GM12801 (cell line): ENCODE results near the gene LARGE1.

Source experiments
- TF ChIP-seq, protein P1 (sequence below): IDR thresholded peaks from one replicate; pipeline ENCODE4 v1.5.1; 2011; ENCODE audit warnings: control low read depth; ENCODE audit not compliant: insufficient read length; ENCODE audit errors: extremely low read depth

Gene LARGE1

DNA sequence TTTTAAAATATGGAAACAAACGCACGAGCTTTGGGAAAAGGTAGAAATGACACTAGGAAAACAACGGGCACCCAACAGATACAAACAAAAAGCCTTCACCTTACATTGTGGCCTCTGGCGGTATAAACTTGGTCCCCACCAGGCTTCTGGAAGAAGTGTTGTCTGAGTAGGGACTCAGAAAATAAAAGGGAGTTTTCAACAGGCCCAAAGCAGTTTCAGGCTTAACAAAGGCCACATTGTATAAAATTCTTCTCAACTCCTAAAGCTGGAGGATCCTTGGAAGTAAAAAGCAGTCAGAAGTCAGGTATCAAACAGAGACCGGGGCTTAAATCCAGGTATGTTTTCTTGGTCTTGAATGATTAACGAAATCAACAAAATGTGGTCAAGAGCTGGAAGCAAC, 61.0 kb downstream of the LARGE1 start:
- TF ChIP-seq, protein P1, sequence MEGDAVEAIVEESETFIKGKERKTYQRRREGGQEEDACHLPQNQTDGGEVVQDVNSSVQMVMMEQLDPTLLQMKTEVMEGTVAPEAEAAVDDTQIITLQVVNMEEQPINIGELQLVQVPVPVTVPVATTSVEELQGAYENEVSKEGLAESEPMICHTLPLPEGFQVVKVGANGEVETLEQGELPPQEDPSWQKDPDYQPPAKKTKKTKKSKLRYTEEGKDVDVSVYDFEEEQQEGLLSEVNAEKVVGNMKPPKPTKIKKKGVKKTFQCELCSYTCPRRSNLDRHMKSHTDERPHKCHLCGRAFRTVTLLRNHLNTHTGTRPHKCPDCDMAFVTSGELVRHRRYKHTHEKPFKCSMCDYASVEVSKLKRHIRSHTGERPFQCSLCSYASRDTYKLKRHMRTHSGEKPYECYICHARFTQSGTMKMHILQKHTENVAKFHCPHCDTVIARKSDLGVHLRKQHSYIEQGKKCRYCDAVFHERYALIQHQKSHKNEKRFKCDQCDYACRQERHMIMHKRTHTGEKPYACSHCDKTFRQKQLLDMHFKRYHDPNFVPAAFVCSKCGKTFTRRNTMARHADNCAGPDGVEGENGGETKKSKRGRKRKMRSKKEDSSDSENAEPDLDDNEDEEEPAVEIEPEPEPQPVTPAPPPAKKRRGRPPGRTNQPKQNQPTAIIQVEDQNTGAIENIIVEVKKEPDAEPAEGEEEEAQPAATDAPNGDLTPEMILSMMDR, result no peak

DNA sequence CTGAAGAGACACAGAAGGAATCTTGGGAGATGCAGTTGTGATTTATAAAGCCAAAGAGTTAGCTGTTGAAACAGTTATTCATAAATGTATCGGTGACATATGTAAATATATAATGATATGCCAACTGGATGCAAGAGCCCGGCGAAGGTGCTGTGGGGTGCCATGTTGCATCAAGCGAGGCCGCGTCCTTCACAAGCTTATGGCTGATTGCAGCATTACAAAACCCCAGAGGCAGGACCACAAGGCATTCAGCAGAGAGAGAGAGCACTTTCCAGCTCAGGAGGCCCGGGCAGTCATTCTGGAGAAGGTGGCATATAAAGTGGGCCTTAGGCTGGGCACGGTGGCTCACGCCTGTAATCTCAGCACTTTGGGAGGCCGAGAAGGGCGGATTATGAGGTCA, 65.6 kb downstream of the LARGE1 start:
- TF ChIP-seq, protein P1, result no peak

DNA sequence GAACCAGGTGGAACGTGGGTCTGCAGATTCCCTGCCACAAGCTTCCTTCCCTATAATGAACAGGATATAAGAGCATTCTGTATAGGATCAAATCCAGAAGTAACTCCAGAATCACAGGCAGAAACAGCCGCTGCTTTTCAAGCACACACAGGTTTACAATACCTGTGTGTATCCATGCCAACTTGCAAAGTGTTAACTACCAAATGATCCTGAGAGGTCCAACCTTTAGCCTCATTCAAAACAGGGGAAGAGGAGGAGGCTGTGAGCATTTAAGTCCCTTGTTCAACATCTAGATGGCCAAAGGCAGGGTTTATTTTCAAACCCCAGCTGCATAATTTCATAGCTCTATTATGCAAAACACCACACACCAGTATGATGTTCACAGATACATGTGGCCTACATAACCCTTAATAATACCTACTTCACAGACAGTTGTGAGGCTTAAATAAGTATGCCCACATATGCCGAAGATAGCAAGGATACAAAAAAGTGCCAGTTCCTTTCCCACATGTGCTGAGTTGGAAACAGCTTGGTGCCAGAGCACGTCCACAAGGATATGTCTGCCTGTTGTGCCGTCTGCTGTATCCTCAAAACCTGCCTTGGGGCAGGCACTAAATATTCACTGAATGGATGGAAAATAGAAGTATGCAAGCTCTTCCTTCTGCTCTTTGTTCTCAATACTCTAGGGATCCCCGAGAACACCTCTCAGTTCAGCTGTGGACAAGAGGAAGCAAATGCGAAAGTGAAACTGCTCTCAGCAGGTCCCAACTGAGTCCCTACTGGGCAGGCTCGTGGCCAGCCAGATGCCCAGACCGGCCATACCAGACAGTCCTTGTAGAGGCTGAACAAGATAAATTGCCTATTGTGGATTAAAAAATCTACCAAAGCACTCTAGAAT, 66.8 kb downstream of the LARGE1 start:
- TF ChIP-seq, protein P1, result no peak

DNA sequence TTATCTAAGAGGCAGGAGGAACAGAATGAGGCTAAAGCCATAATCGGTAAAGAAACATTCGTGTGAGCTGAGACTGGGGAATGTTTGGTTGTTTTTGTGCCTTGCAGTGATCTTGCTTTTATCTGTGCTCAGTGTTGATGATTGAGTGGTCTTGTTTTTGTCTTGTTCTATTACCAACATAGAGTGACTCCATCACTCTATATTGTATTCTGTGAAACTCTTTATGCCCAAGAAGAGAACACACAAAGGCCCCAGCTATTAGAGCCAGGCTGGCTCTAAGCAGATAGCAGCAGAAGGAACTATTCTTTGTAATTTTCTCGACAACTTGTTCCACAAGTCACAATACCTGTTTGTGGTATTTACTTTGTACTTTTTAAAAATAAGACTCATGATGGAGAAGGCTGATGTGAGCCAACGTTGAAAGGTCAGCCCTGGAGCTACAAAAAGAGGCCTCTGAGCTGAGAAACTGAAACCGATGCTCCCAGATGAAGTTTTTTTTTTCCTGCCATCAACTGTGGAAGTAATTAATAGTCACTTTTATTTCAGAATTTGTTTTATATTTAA, 68.4 kb downstream of the LARGE1 start:
- TF ChIP-seq, protein P1, result no peak

DNA sequence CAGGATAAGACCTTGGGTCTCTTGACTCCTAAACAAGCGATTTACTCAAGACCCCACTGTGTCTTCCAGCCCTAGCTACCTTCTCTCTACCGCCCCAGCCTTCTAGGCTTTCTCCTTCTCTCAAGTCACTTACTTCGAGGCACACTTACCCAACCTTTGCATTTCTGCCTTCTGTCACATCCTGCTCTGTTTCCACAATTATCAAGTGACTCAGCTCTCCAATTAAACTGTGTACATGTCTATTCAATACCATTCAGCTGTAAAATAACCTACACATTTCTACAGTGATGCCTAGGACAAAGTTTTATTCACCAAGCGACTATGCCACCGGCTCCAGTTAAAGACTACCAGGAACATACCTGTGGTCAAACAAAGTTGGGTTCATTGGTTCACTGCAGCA, 69.0 kb downstream of the LARGE1 start:
- TF ChIP-seq, protein P1, result no peak

DNA sequence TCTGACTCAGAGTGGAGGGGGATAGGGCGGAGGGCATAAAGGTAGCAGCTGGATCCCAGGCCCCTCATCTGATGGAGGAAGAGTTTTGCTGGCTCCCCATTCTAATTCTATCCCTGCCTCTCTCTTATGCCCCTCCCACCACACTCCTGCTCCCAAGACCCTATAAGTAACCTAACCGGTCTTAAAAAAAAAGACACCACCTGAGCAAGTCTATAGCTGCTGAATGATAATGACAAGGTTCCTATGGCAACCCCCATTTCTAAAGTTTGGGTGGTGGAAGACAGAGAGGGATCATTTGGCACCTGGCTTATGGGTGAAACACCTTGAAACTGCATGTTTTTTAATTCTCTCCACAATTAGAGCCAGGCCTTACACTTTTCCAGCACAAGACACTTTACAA, 69.6 kb downstream of the LARGE1 start:
- TF ChIP-seq, protein P1, result no peak

DNA sequence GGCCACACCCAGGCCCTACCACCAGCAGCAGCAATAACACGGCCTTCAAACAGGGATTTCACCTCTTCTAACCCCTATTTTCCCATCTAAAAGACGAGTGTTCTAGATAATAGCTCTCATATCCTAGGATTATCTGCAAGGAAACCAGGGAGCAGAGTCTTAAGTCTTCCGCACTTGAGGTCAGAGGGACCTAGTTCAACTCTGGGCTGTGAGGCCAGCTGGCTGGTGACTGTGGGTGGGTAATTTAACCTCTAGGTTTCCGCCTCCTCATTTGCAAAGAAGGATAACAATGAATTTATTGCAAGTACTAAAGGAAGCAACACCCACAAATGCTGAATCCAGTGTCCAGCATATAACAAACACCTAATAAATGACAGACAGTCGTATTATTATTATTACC, 70.1 kb downstream of the LARGE1 start:
- TF ChIP-seq, protein P1, result no peak
